SK-N-MC (cell line): ENCODE data around the gene TBK1.

Experiments
- DNase-seq: peaks from one replicate; pipeline ENCODE4 v3.0.0-alpha.2; 2011; ENCODE audit warnings: low read depth, low spot score
- H3K27ac ChIP-seq: fragments of 200-600 bp; sonication (generic); 2 replicates; pipeline ENCODE4 v1.5.1; 2016; ENCODE audit warnings: mixed run types
- H3K36me3 ChIP-seq: fragments of 200-600 bp; sonication (generic); 2 replicates; pipeline ENCODE4 v1.6.1; 2017; ENCODE audit warnings: antibody characterized with exemption, low read length, mixed read lengths; ENCODE audit not compliant: insufficient read depth
- H3K4me3 ChIP-seq: fragments of 200-600 bp; sonication (generic); 2 replicates; pipeline ENCODE4 v1.5.1; 2016
- H3K9ac ChIP-seq: fragments of 200-600 bp; sonication (generic); 2 replicates; pipeline ENCODE4 v1.8.0; 2017; ENCODE audit warnings: mixed run types, mixed read lengths; ENCODE audit not compliant: insufficient read length
- H3K9me3 ChIP-seq: fragments of 200-600 bp; sonication (generic); 2 replicates; pipeline ENCODE4 v1.6.1; 2017; ENCODE audit warnings: low read depth, mild to moderate bottlenecking, antibody characterized with exemption, low read length, moderate library complexity, mixed read lengths
- EZH2 ChIP-seq: fragments of 200-600 bp; sonication (generic); IDR thresholded peaks from one replicate; pipeline ENCODE4 v1.6.1; 2017; ENCODE audit warnings: antibody characterized with exemption
- FOXP2 ChIP-seq: optimal IDR thresholded peaks from 2 replicates; pipeline ENCODE3; 2011; ENCODE audit warnings: mild to moderate bottlenecking, moderate library complexity; ENCODE audit not compliant: insufficient read depth; ENCODE audit errors: extremely low read length, control extremely low read depth
- POLR2AphosphoS5 ChIP-seq: IDR thresholded peaks from 2 replicates; pipeline ENCODE4 v1.6.1; 2012; ENCODE audit warnings: mild to moderate bottlenecking, low read depth, low read length, borderline replicate concordance

Gene TBK1

DNA sequence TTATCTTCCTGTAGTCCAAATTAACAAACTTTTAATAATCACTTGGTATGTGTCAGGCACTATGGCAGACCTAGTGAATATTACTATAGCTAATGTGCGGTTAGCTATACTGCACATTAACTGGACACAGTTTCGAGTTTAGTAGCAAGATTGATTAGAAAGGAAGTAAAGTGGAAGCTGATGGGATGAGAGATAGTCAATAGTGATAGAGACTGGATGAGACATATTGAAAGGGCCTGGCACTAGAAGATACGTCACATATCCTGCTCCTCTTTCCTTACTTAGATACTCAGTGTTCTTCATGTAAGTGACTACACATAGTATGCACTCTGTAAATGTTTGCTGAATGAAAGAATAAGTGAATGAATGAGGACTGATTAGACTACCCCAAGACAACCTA lies 5.5 kb downstream of the TBK1 start:
- H3K4me3 ChIP-seq, result no peak overlapping the region
- H3K9ac ChIP-seq, result no peak overlapping the region
- H3K36me3 ChIP-seq, result peaks cover 28% of the 10 kb centered on the region
- H3K27ac ChIP-seq, result no peak overlapping the region
- DNase-seq, result no peak
- H3K9me3 ChIP-seq, result no peaks in the 10 kb centered on the region
- TF ChIP-seq FOXP2, result no peak
- TF ChIP-seq POLR2AphosphoS5, result no peak
- TF ChIP-seq EZH2, result no peak

DNA sequence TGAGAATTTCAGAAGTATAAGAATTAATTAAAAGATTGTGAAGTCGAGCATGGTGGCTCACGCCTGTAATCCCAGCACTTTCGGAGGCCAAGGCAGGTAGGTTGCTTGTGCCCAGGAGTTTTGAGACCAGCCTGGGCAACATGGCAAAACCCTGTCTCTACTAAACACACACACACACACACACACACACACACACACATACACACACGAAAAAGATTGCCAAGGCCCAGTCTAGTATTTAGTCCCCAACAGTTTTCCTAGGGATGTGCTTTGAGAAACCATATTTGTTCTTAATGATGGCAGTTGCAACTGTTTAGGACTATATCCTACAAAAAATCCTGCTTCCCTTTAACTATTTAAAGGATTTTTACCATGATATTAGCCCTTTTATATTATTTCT lies 6.0 kb downstream of the TBK1 start:
- Histone ChIP-seq H3K27ac (no peak overlapping the region), H3K4me3 (no peak overlapping the region), H3K36me3 (peaks cover 28% of the 10 kb centered on the region), H3K9ac (no peak overlapping the region), H3K9me3 (no peaks in the 10 kb centered on the region)
- no peak for TF ChIP-seq FOXP2
- TF ChIP-seq EZH2, result no peak
- no peak for TF ChIP-seq POLR2AphosphoS5
- no peak for DNase-seq

DNA sequence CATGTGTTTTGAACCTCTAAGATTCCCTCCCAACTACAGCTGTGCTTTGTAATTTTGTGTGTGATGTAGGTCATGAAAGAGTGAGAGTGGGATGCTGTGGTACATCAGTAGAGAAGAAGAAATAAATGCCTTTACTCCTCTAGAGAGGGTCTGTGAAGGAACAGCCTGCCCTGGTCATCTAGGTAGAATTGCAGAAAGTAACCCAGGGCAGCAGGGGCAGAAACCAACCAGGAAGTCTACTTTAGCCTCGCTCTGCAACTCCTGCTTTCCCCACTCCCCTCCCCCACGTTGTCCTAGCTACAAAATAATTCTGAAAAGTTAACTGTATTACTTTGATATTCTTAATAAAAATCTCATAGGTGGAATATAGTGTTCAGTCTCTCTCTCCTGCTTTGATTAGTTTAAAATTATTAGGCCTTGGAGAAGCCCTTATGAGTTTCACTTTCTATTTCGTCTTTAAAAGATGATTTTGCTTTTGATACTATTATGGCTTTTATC lies 7.5 kb downstream of the TBK1 start:
- DNase-seq, result no peak
- H3K9ac ChIP-seq, result no peak overlapping the region
- TF ChIP-seq EZH2 (no peak), POLR2AphosphoS5 (no peak), FOXP2 (no peak)
- no peaks in the 10 kb centered on the region for H3K9me3 ChIP-seq
- no peak overlapping the region for H3K27ac ChIP-seq
- no peak overlapping the region for H3K4me3 ChIP-seq
- H3K36me3 ChIP-seq, result peaks cover 33% of the 10 kb centered on the region

DNA sequence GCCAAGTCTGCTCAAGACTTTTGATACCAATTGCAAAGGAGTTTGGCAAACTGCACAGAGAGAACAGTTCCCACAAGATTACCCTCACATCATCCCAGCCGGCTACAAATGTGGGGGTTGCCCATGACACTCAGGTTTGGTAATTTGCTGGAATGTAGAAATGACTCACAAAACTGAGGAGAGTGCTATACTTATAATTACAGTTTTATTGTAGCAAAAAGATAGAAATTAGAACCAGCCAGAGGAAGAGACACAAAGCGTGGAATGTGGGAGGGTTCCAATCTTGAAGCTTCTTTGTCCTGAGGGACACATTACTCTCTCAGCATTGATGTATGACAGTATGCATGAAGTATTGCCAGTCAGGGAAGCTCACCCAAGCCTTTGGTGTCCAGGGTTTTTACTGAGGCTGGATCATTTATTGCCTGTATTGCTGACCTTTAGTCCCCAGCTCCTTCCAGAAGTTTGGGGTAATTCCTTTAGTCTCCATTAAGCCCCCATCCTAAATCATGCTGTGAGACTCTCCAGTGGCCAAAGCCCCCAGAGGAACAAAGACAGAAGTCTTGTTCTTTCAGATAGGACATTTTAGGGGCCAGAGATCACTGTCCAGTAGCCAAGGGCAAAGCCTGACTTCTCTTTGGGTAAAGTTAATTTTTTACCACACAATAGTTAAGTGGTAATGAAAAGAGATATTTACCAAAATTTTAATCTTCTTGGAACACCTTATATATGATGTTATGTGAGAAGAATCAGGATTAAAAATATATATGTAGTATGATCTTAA lies 9.9 kb downstream of the TBK1 start:
- TF ChIP-seq EZH2 (no peak), FOXP2 (no peak), POLR2AphosphoS5 (no peak)
- H3K9ac ChIP-seq, result no peak overlapping the region
- H3K36me3 ChIP-seq, result peaks cover 47% of the 10 kb centered on the region
- H3K4me3 ChIP-seq, result no peak overlapping the region
- no peaks in the 10 kb centered on the region for H3K9me3 ChIP-seq
- DNase-seq, result no peak
- peak overlapping the region; percentile 22; the same call in 1 of the 2 replicates for H3K27ac ChIP-seq

DNA sequence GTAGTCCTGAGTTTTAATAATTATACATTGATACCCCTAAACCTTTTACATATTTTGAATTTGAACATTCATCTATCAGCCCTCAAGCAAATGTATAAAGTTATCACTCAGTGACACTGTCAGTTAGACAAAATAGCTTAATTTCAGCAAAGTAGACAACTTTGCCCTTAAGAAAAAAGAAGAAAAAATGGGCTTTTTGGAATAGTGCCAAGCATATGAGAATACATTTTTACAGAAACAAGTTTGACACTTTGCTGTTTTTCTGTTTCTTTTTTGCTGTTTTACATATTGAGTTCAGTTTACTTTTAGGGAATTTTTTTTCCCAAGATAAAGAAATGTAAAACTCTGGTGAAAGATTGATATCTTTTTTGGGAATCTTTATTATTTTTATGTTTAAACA lies 14.3 kb downstream of the TBK1 start:
- H3K9me3 ChIP-seq, result no peaks in the 10 kb centered on the region
- no peak for DNase-seq
- no peak for TF ChIP-seq POLR2AphosphoS5
- no peak for TF ChIP-seq EZH2
- no peak for TF ChIP-seq FOXP2
- no peak overlapping the region for H3K27ac ChIP-seq
- H3K36me3 ChIP-seq, result peaks cover 45% of the 10 kb centered on the region
- H3K9ac ChIP-seq, result no peak overlapping the region
- no peak overlapping the region for H3K4me3 ChIP-seq

DNA sequence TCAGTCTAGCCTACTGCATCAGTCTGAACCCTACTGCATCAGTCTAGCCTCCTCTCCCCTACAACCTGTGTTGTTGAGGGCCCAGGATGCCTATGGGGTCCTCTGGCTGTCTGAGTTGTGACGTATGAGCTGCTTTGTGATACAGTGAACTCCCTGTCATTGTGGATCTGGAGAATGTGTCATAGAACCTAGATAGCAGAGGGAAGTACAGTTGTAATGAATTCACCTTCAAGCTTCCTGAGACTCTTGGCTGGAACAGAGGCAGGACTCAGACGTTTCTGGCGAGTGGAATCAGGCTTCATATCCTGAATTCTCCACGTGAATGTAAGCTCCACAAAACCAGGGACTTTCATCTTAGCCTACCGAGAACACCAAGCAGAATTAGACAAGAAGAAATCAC lies 17.0 kb downstream of the TBK1 start:
- H3K4me3 ChIP-seq, result no peak overlapping the region
- no peak overlapping the region for H3K9ac ChIP-seq
- no peak overlapping the region for H3K27ac ChIP-seq
- no peaks in the 10 kb centered on the region for H3K9me3 ChIP-seq
- DNase-seq, result no peak
- peaks cover 64% of the 10 kb centered on the region for H3K36me3 ChIP-seq
- no peak for TF ChIP-seq EZH2
- no peak for TF ChIP-seq POLR2AphosphoS5
- no peak for TF ChIP-seq FOXP2

DNA sequence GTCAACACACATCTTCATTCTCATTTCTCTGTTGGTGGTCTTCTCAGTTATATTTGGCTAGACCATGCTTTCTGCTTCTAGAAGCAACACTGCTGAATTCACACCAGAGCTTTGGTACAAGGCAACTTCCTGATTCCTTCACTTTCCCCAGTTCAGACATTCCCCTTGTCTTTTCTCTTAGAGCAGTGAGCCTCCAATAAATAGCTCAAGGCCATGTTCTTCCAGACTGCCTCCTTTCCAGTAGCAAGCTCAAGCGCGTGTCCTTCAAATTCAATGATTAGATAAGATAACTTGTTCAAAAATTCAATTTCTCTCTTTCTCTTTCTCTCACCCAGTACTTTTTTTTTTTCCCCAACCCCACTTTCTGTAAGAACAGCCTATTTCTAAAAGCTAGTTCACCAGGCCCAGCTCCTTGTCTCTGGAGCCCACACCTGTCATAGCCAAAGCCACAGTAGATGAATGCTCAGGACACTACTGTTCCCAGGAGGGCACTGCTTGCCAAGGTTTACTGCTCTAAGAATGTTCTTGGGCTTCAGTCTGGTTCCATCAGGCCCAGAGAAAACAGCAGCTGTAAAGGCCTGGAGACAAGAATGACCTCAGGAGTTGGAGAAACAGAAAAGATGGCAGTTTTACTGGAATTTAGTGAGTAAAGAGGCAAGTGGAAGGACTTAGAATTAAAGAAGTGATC lies 17.7 kb downstream of the TBK1 start:
- Histone ChIP-seq H3K9ac (no peak overlapping the region), H3K4me3 (no peak overlapping the region), H3K36me3 (peaks cover 62% of the 10 kb centered on the region), H3K9me3 (no peaks in the 10 kb centered on the region), H3K27ac (no peak overlapping the region)
- DNase-seq, result no peak
- TF ChIP-seq EZH2 (no peak), FOXP2 (no peak), POLR2AphosphoS5 (no peak)

DNA sequence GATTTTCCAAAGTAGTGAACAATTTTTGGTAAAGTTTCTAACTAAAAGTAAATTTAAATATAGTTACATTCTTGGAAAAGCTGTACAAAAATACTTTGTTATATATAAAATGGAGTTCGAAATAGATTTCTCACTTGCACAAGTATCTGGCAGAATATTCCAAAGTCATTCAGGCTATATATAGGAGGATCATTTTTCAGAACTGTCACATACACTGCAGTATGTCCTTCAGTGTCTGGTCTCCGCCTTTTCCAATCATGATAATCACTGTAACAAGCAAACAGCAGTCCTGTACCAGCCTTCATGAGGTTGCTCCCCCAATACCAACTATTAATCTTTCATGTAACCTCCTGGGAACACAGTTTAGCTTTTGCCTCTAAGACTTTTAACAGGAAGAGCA lies 18.6 kb downstream of the TBK1 start:
- no peak for DNase-seq
- TF ChIP-seq EZH2, result no peak
- no peak for TF ChIP-seq POLR2AphosphoS5
- no peak for TF ChIP-seq FOXP2
- peaks cover 63% of the 10 kb centered on the region for H3K36me3 ChIP-seq
- no peak overlapping the region for H3K9ac ChIP-seq
- no peaks in the 10 kb centered on the region for H3K9me3 ChIP-seq
- H3K4me3 ChIP-seq, result no peak overlapping the region
- H3K27ac ChIP-seq, result no peak overlapping the region

DNA sequence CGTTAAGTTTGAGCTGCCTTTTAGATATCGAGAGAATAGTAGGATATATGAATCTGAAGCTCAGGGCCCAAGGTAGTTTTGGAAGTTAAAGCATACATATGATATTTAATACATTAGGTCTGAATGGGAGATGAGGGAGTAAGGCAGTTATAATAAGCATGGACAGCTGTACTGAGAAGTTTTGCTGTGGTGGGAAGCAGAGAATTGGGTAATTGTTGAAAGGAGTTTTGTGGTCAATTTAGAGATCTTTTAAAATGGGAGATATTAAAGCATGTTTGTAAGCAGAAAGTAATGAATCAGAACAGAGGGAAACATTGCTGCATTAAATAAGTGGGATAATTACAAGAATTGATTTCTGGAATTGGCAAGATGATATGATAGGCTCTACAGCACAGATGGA lies 21.3 kb downstream of the TBK1 start:
- no peak overlapping the region for H3K9ac ChIP-seq
- H3K9me3 ChIP-seq, result peaks cover 7% of the 10 kb centered on the region; the same call in 1 of the 2 replicates
- TF ChIP-seq POLR2AphosphoS5, result no peak
- TF ChIP-seq FOXP2, result no peak
- no peak for TF ChIP-seq EZH2
- no peak for DNase-seq
- H3K4me3 ChIP-seq, result no peak overlapping the region
- no peak overlapping the region for H3K27ac ChIP-seq
- peaks cover 71% of the 10 kb centered on the region for H3K36me3 ChIP-seq
